Keratinocyte (primary cell): ENCODE measurements around the gene ARCN1. TPM values are rescaled to one million over a fixed set of nuclear protein-coding genes. Genes with fewer than 3 reads are reported as not detected.

Experiments
- DNase-seq: peaks from one replicate; pipeline ENCODE4 v3.0.0-alpha.2; 2011; ENCODE audit warnings: low read depth, missing footprints, low spot score
- FAIRE-seq: peaks from 2 replicates; lab custom pipeline; 2011; peaks lifted over from hg19 to GRCh38; lab: Jason Lieb, UNC
- H2AFZ ChIP-seq: 2 replicates; pipeline ENCODE4 v1.6.0; 2012; ENCODE audit warnings: low read length, control low read depth, inconsistent platforms; ENCODE audit not compliant: control insufficient read depth
- H3K27ac ChIP-seq: 2 replicates; pipeline ENCODE4 v1.5.1; 2011; ENCODE audit warnings: low read length; ENCODE audit not compliant: control insufficient read depth, insufficient read depth
- H3K27me3 ChIP-seq: 3 replicates; pipeline ENCODE4 v1.6.0; 2011; ENCODE audit warnings: low read length; ENCODE audit not compliant: control insufficient read depth, insufficient read depth; ENCODE audit errors: extremely low read depth
- H3K36me3 ChIP-seq, 2 experiments: 2 replicates in 1 of 2; 3 replicates in 1 of 2; pipeline ENCODE4 v1.5.1; 2011; ENCODE audit warnings: low read length in 2 of 2, mild to moderate bottlenecking in 1 of 2; ENCODE audit not compliant: control insufficient read depth in 2 of 2, insufficient read depth in 2 of 2; ENCODE audit errors: extremely low read depth in 1 of 2
- H3K4me1 ChIP-seq: 3 replicates; pipeline ENCODE4 v1.5.1; 2011; ENCODE audit warnings: low read length; ENCODE audit not compliant: control insufficient read depth, insufficient read depth; ENCODE audit errors: extremely low read depth
- H3K4me2 ChIP-seq: 3 replicates; pipeline ENCODE4 v1.6.0; 2011; ENCODE audit warnings: low read depth, low read length; ENCODE audit not compliant: control insufficient read depth, insufficient read depth; ENCODE audit errors: extremely low read depth
- H3K4me3 ChIP-seq, 3 experiments: fragments of 200-600 bp in 1 of 3; sonication (generic) in 1 of 3; 2 replicates in 2 of 3; 3 replicates in 1 of 3; pipeline ENCODE4 v1.5.1; 2011 to 2016; ENCODE audit warnings: low read length in 3 of 3, mild to moderate bottlenecking in 3 of 3, control low read depth in 2 of 3, inconsistent platforms in 1 of 3, low read depth in 1 of 3, mixed read lengths in 1 of 3, mixed run types in 1 of 3, moderate library complexity in 1 of 3; ENCODE audit not compliant: control insufficient read depth in 2 of 3, insufficient read depth in 2 of 3; ENCODE audit errors: extremely low read depth in 1 of 3
- H3K79me2 ChIP-seq: 2 replicates; pipeline ENCODE4 v1.6.0; 2012; ENCODE audit warnings: low read length; ENCODE audit not compliant: control insufficient read depth, insufficient read depth
- H3K9ac ChIP-seq: 3 replicates; pipeline ENCODE4 v1.6.0; 2011; ENCODE audit warnings: low read length; ENCODE audit not compliant: control insufficient read depth, insufficient read depth; ENCODE audit errors: extremely low read depth
- H3K9me1 ChIP-seq: 3 replicates; pipeline ENCODE4 v1.6.0; 2011; ENCODE audit warnings: low read length; ENCODE audit not compliant: control insufficient read depth, insufficient read depth; ENCODE audit errors: extremely low read depth
- H3K9me3 ChIP-seq: 2 replicates; pipeline ENCODE4 v1.5.1; 2012; ENCODE audit warnings: low read depth, low read length; ENCODE audit not compliant: control insufficient read depth
- H4K20me1 ChIP-seq: 3 replicates; pipeline ENCODE4 v1.6.0; 2011; ENCODE audit warnings: low read length; ENCODE audit not compliant: control insufficient read depth, insufficient read depth; ENCODE audit errors: extremely low read depth
- EZH2 ChIP-seq: IDR thresholded peaks from one replicate; pipeline ENCODE4 v1.6.1; 2012; ENCODE audit warnings: inconsistent platforms, mild to moderate bottlenecking, low read length, moderate library complexity
- dilution Hi-C: fragments of 300-500 bp; cut with MboI; formaldehyde crosslinking; loops from one replicate; pipeline ENCODE4 v1.7.0; 2020; ENCODE audit warnings: low sequenced_read_pairs; ENCODE audit not compliant: extremely low pct_ligation_motif_present
- polyA plus RNA-seq, 5 experiments: library from polyadenylated mRNA; depleted of rRNA in 3 of 5; stranded (reverse) in 3 of 5; stranded (forward) in 1 of 5; unstranded in 1 of 5; fragments of >200 nt; gene quantifications; 1 replicate in 1 of 5; 2 replicates in 3 of 5; 3 replicates in 1 of 5; pipeline versions ENCODE4 v1.2.1 to v1.2.3, GENCODE V29; 2011 to 2012; ENCODE audit warnings: missing spikeins in 2 of 5, low read depth in 1 of 5, low replicate concordance in 1 of 5
- TF ChIP-seq, protein P1 (sequence below), 3 experiments: IDR thresholded peaks in 1 of 3; conservative IDR thresholded peaks in 1 of 3; optimal IDR thresholded peaks in 1 of 3; 2 replicates in 2 of 3; 3 replicates in 1 of 3; pipeline versions ENCODE3 to v1.5.1; 2011; ENCODE audit warnings: low read length in 3 of 3, mild to moderate bottlenecking in 3 of 3, moderate library complexity in 2 of 3, control low read depth in 1 of 3, inconsistent platforms in 1 of 3; ENCODE audit not compliant: insufficient read depth in 2 of 3; ENCODE audit errors: extremely low read depth in 1 of 3

The ARCN1 gene
- polyA plus RNA-seq, 1 donor (not counting 4 experiments of a cell fraction or from before 2014, with no cell fraction given) = 150 TPM

DNA sequence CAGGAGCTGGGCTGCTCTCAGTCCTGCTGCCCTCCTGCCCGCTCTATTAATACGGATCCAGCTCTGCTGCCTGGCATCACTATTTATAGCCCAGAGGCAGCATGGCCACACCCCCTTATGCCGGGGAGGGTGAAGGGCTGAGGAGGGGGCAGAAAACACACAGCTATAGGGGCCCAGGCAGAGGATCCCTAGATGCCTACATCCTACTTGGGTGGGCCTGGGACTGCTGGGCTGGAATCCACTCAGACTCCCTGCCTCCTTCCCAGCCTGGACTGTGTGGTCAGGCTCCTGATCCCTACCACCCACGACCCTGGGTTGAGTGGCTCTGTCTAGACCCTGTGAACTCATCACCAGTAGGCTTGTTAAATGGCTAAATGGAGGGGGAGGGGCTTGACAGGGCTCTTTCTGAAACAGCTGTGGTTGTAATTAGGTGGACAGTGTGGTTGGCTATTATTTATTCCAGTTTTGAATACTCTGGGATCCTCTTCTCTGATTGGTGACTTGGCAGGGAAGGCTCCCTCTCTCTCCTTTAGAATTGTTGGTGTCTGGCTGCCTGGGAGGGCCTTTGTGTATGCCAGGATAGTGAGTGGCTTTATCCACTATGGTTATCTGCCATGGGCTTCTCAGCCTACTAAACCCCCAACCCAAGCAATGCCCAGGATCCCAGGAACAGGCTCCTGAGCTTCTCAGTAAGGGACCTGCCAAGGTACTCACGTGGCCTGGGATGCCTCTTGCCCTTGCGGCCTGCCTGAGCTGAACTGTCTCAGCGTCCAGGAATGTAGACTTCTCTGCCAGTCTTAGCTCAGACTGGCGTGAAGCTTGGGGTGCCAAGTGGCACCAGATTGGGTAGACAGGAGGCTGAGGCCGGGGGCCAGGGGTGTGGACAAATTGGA, 50.4 kb downstream of the ARCN1 start:
- Histone ChIP-seq H2AFZ (no peak overlapping the region), H3K4me2 (peak overlapping the region; percentile 100), H3K27me3 (no peaks in the 10 kb centered on the region), H3K79me2 (peaks cover 9% of the 10 kb centered on the region), H3K9ac (peak overlapping the region; percentile 87), H3K4me3 (peak overlapping the region; percentile 72 to 96 (median 93)), H3K9me3 (no peaks in the 10 kb centered on the region), H3K9me1 (no peaks in the 10 kb centered on the region), H4K20me1 (no peaks in the 10 kb centered on the region), H3K4me1 (peaks cover 74% of the 10 kb centered on the region), H3K27ac (peak overlapping the region; percentile 81), H3K36me3 (peaks cover 8 to 13% of the 10 kb centered on the region in 2 experiments)
- dilution Hi-C loops = no loop called here
- FAIRE-seq = no peak
- no peak for TF ChIP-seq EZH2
- TF ChIP-seq, protein P1, sequence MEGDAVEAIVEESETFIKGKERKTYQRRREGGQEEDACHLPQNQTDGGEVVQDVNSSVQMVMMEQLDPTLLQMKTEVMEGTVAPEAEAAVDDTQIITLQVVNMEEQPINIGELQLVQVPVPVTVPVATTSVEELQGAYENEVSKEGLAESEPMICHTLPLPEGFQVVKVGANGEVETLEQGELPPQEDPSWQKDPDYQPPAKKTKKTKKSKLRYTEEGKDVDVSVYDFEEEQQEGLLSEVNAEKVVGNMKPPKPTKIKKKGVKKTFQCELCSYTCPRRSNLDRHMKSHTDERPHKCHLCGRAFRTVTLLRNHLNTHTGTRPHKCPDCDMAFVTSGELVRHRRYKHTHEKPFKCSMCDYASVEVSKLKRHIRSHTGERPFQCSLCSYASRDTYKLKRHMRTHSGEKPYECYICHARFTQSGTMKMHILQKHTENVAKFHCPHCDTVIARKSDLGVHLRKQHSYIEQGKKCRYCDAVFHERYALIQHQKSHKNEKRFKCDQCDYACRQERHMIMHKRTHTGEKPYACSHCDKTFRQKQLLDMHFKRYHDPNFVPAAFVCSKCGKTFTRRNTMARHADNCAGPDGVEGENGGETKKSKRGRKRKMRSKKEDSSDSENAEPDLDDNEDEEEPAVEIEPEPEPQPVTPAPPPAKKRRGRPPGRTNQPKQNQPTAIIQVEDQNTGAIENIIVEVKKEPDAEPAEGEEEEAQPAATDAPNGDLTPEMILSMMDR (optimal IDR thresholded peaks at IDR 0.05 in 1 of 3, IDR thresholded peaks at IDR 0.05 in 1 of 3, conservative IDR thresholded peaks at IDR 0.05 in 1 of 3; ENCODE audit: extremely low read depth in 1 of 3, insufficient read depth in 2 of 3, low read length in 3 of 3) = no peak
- DNase-seq = peak; percentile 92

- H3K4me2 ChIP-seq = peak overlapping the region; percentile 100
- peaks cover 69% of the 10 kb centered on the region for H3K4me1 ChIP-seq
- H3K9me1 ChIP-seq = no peaks in the 10 kb centered on the region
- H3K27ac ChIP-seq = peak overlapping the region; percentile 81
- dilution Hi-C loops = no loop called here
- no peaks in the 10 kb centered on the region for H3K27me3 ChIP-seq
- peak; percentile 99 for FAIRE-seq
- TF ChIP-seq, protein P1 (optimal IDR thresholded peaks at IDR 0.05 in 1 of 3, IDR thresholded peaks at IDR 0.05 in 1 of 3, conservative IDR thresholded peaks at IDR 0.05 in 1 of 3; ENCODE audit: extremely low read depth in 1 of 3, insufficient read depth in 2 of 3, low read length in 3 of 3) = no peak
- TF ChIP-seq EZH2 = no peak
- DNase-seq = peak; percentile 95
- H3K79me2 ChIP-seq = peaks cover 9% of the 10 kb centered on the region
- peaks cover 12 to 17% of the 10 kb centered on the region in 2 experiments for H3K36me3 ChIP-seq
- H3K9ac ChIP-seq = peak overlapping the region; percentile 87
- H2AFZ ChIP-seq = no peak overlapping the region
- no peaks in the 10 kb centered on the region for H4K20me1 ChIP-seq
- H3K4me3 ChIP-seq = peak overlapping the region; percentile 6 to 96 (median 93)
- no peaks in the 10 kb centered on the region for H3K9me3 ChIP-seq
Observed at GRCh38 chr11:118623269-118623655, 51.1 kb downstream of the ARCN1 start.
